ENCODE results near the gene CTDP1.
"Not testable (repeated sequence)": the region's sequence is repeated elsewhere in the genome, so short reads cannot be mapped to it uniquely, and the experiment has no call there.

DNA sequence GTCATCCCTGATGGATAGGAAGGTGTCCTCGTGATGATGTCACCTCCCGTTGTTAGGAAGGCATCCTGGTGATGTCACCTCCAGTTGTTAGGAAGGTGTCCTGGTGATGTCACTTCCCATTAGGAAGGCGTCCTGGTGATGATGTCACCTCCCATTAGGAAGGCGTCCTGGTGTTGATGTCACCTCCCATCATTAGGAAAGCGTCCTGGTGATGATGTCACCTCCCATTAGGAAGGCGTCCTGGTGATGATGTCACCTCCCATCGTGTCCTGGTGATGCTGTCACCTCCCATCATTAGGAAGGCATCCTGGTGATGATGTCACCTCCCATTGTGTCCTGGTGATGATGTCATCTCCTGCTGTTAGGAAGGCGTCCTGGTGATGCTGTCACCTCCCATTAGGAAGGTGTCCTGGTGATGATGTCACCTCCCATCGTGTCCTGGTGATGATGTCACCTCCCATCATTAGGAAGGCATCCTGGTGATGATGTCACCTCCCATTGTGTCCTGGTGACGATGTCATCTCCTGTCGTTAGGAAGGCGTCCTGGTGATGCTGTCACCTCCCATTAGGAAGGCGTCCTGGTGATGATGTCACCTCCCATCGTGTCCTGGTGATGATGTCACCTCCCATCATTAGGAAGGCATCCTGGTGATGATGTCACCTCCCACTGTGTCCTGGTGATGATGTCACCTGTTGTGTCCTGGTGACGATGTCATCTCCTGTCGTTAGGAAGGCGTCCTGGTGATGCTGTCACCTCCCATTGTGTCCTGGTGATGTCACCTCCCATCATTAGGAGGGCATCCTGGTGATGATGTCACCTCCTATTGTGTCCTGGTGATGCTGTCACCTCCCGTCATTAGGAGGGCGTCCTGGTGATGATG lies 40.1 kb downstream of the CTDP1 start:
- TF ChIP-seq, protein P1, sequence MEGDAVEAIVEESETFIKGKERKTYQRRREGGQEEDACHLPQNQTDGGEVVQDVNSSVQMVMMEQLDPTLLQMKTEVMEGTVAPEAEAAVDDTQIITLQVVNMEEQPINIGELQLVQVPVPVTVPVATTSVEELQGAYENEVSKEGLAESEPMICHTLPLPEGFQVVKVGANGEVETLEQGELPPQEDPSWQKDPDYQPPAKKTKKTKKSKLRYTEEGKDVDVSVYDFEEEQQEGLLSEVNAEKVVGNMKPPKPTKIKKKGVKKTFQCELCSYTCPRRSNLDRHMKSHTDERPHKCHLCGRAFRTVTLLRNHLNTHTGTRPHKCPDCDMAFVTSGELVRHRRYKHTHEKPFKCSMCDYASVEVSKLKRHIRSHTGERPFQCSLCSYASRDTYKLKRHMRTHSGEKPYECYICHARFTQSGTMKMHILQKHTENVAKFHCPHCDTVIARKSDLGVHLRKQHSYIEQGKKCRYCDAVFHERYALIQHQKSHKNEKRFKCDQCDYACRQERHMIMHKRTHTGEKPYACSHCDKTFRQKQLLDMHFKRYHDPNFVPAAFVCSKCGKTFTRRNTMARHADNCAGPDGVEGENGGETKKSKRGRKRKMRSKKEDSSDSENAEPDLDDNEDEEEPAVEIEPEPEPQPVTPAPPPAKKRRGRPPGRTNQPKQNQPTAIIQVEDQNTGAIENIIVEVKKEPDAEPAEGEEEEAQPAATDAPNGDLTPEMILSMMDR (IDR thresholded peaks at IDR 0.05): not testable (repeated sequence)
- TF ChIP-seq POLR2A, EP300, POLR2AphosphoS5 (IDR thresholded peaks at IDR 0.05): not testable (repeated sequence)

Measured in gastroesophageal sphincter (tissue), 3 donors.